OCI-LY1 (cell line): ENCODE data around the gene SRSF12.

Experiments used
- H2AFZ ChIP-seq: fragments of 200-600 bp; sonication (generic), shearing (Covaris generic); 2 replicates; pipeline ENCODE4 v1.6.0; 2014; ENCODE audit warnings: antibody characterized with exemption, mild to moderate bottlenecking, low read length
- H3F3A ChIP-seq: fragments of 200-600 bp; sonication (generic), shearing (Covaris generic); 2 replicates; pipeline ENCODE4 v1.6.0; 2014; ENCODE audit warnings: mild to moderate bottlenecking, antibody characterized with exemption, low read length, moderate library complexity; ENCODE audit not compliant: insufficient read depth
- H3K27ac ChIP-seq: fragments of 200-600 bp; sonication (generic); 2 replicates; pipeline ENCODE4 v1.5.1; 2014; ENCODE audit warnings: low read length, mixed run types, mild to moderate bottlenecking, low read depth; ENCODE audit not compliant: poor library complexity, severe bottlenecking
- H3K27me3 ChIP-seq: fragments of 200-600 bp; sonication (generic); 2 replicates; pipeline ENCODE4 v1.6.0; 2014; ENCODE audit warnings: antibody characterized with exemption, mild to moderate bottlenecking, low read length, moderate library complexity; ENCODE audit not compliant: insufficient read depth
- H3K36me3 ChIP-seq: fragments of 200-600 bp; sonication (generic); 2 replicates; pipeline ENCODE4 v1.6.1; 2014; ENCODE audit warnings: mild to moderate bottlenecking, antibody characterized with exemption, low read length, moderate library complexity, mixed read lengths; ENCODE audit not compliant: insufficient read depth
- H3K4me1 ChIP-seq: fragments of 200-600 bp; sonication (generic); 2 replicates; pipeline ENCODE4 v1.5.1; 2014; ENCODE audit warnings: mild to moderate bottlenecking, low read length, moderate library complexity; ENCODE audit not compliant: insufficient read depth, severe bottlenecking
- H3K4me2 ChIP-seq: fragments of 200-600 bp; sonication (generic), shearing (Covaris generic); 2 replicates; pipeline ENCODE4 v1.6.1; 2014; ENCODE audit warnings: low read length
- H3K4me3 ChIP-seq: fragments of 200-600 bp; sonication (generic); 2 replicates; pipeline ENCODE4 v1.5.1; 2014; ENCODE audit warnings: low read length, low read depth, mild to moderate bottlenecking, mixed read lengths; ENCODE audit not compliant: poor library complexity, severe bottlenecking
- H3K79me2 ChIP-seq: fragments of 200-600 bp; shearing (Covaris generic); 2 replicates; pipeline ENCODE4 v1.6.1; 2016; ENCODE audit warnings: mixed run types, low read length, mixed read lengths; ENCODE audit not compliant: insufficient read depth
- H3K9ac ChIP-seq: fragments of 200-600 bp; sonication (generic), shearing (Covaris generic); 2 replicates; pipeline ENCODE4 v1.6.1; 2014; ENCODE audit warnings: mild to moderate bottlenecking, low read length, mixed read lengths
- H3K9me2 ChIP-seq: fragments of 200-600 bp; sonication (generic), shearing (Covaris generic); 2 replicates; pipeline ENCODE4 v1.6.1; 2014; ENCODE audit warnings: low read depth, mild to moderate bottlenecking, low read length, mixed read lengths
- H3K9me3 ChIP-seq: fragments of 200-600 bp; shearing (Covaris generic); 2 replicates; pipeline ENCODE4 v1.6.1; 2014; ENCODE audit warnings: low read length, mixed read lengths
- H4K20me1 ChIP-seq: fragments of 200-600 bp; sonication (generic), shearing (Covaris generic); 2 replicates; pipeline ENCODE4 v1.6.0; 2016; ENCODE audit warnings: mild to moderate bottlenecking, low read length; ENCODE audit not compliant: insufficient read depth
- CTCF ChIP-seq: fragments of 200-600 bp; sonication (generic), shearing (Covaris generic); IDR thresholded peaks from 2 replicates; pipeline ENCODE4 v1.5.1; 2017; ENCODE audit warnings: mild to moderate bottlenecking, antibody characterized with exemption, low read length, moderate library complexity, mixed read lengths
- EZH2 ChIP-seq: fragments of 200-600 bp; sonication (generic), shearing (Covaris generic); IDR thresholded peaks from 2 replicates; pipeline ENCODE4 v1.8.0; 2017; ENCODE audit warnings: borderline replicate concordance, mixed run types, mild to moderate bottlenecking, antibody characterized with exemption, low read length, moderate library complexity, mixed read lengths

The SRSF12 gene

GRCh38 chr6:89050697-89051096, 67.2 kb downstream of the SRSF12 start:
- H3K9me2 ChIP-seq = no peaks in the 10 kb centered on the region
- no peak overlapping the region for H3K4me3 ChIP-seq
- H3F3A ChIP-seq = no peaks in the 10 kb centered on the region
- no peaks in the 10 kb centered on the region for H3K9me3 ChIP-seq
- H3K27ac ChIP-seq = no peak overlapping the region
- H4K20me1 ChIP-seq = no peaks in the 10 kb centered on the region
- no peak overlapping the region for H2AFZ ChIP-seq
- H3K4me1 ChIP-seq = no peaks in the 10 kb centered on the region
- no peak overlapping the region for H3K4me2 ChIP-seq
- TF ChIP-seq EZH2 = no peak
- TF ChIP-seq CTCF = no peak
- H3K27me3 ChIP-seq = no peaks in the 10 kb centered on the region
- no peaks in the 10 kb centered on the region for H3K79me2 ChIP-seq
- no peak overlapping the region for H3K9ac ChIP-seq
- no peaks in the 10 kb centered on the region for H3K36me3 ChIP-seq

GRCh38 chr6:89050155-89050554, 67.7 kb downstream of the SRSF12 start:
- no peak overlapping the region for H3K4me2 ChIP-seq
- H3K4me1 ChIP-seq = no peaks in the 10 kb centered on the region
- H3K79me2 ChIP-seq = no peaks in the 10 kb centered on the region
- H3K9me3 ChIP-seq = no peaks in the 10 kb centered on the region
- no peaks in the 10 kb centered on the region for H3K9me2 ChIP-seq
- no peaks in the 10 kb centered on the region for H3K27me3 ChIP-seq
- no peak for TF ChIP-seq EZH2
- no peaks in the 10 kb centered on the region for H4K20me1 ChIP-seq
- no peak overlapping the region for H3K4me3 ChIP-seq
- no peaks in the 10 kb centered on the region for H3K36me3 ChIP-seq
- no peak overlapping the region for H3K9ac ChIP-seq
- H3K27ac ChIP-seq = no peak overlapping the region
- no peaks in the 10 kb centered on the region for H3F3A ChIP-seq
- no peak overlapping the region for H2AFZ ChIP-seq

- no peaks in the 10 kb centered on the region for H3K79me2 ChIP-seq
- H3K27me3 ChIP-seq = no peaks in the 10 kb centered on the region
- no peak overlapping the region for H3K4me3 ChIP-seq
- H3K4me1 ChIP-seq = no peaks in the 10 kb centered on the region
- no peaks in the 10 kb centered on the region for H3F3A ChIP-seq
- no peaks in the 10 kb centered on the region for H3K9me2 ChIP-seq
- no peaks in the 10 kb centered on the region for H3K9me3 ChIP-seq
- TF ChIP-seq EZH2 = no peak
- TF ChIP-seq CTCF = no peak
- H3K27ac ChIP-seq = no peak overlapping the region
- no peak overlapping the region for H3K4me2 ChIP-seq
- H4K20me1 ChIP-seq = no peaks in the 10 kb centered on the region
- H3K9ac ChIP-seq = no peak overlapping the region
- no peak overlapping the region for H2AFZ ChIP-seq
- no peaks in the 10 kb centered on the region for H3K36me3 ChIP-seq
Observed at GRCh38 chr6:89048985-89049384, 68.9 kb downstream of the SRSF12 start.

- H3K9me2 ChIP-seq = no peaks in the 10 kb centered on the region
- TF ChIP-seq EZH2 (no peak), CTCF (no peak)
- no peaks in the 10 kb centered on the region for H3K79me2 ChIP-seq
- H3K4me2 ChIP-seq = no peak overlapping the region
- no peaks in the 10 kb centered on the region for H3K9me3 ChIP-seq
- no peaks in the 10 kb centered on the region for H3F3A ChIP-seq
- H2AFZ ChIP-seq = no peak overlapping the region
- H4K20me1 ChIP-seq = no peaks in the 10 kb centered on the region
- no peaks in the 10 kb centered on the region for H3K36me3 ChIP-seq
- H3K27me3 ChIP-seq = no peaks in the 10 kb centered on the region
- no peak overlapping the region for H3K4me3 ChIP-seq
- no peaks in the 10 kb centered on the region for H3K4me1 ChIP-seq
- no peak overlapping the region for H3K27ac ChIP-seq
- H3K9ac ChIP-seq = no peak overlapping the region
Observed at GRCh38 chr6:89048288-89048923, 69.5 kb downstream of the SRSF12 start.
